ENCODE results near the gene CEP290.
"Not testable (repeated sequence)": the region's sequence is repeated elsewhere in the genome, so short reads cannot be mapped to it uniquely, and the experiment has no call there.

The CEP290 gene

DNA sequence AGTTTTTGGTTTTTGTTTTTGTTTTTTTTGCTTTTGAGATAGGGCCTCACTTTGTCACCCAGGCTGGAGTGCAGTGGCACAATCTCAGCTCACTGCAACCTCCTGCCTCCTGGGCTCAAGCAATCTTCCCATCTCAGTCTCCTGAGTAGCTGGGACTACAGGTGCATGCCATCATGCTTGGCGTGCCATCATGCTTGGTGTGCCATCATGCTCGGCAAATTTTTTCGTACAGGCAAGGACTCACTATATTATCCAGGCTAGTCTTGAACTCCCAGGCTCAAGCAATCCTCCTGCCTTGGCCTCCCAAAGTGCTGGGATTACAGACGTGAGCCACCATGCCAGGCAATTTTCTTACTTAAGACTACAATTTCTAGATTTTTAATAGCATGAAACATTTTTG, 2.2 kb downstream of the CEP290 start:
- DNase-seq = not testable (repeated sequence)

DNA sequence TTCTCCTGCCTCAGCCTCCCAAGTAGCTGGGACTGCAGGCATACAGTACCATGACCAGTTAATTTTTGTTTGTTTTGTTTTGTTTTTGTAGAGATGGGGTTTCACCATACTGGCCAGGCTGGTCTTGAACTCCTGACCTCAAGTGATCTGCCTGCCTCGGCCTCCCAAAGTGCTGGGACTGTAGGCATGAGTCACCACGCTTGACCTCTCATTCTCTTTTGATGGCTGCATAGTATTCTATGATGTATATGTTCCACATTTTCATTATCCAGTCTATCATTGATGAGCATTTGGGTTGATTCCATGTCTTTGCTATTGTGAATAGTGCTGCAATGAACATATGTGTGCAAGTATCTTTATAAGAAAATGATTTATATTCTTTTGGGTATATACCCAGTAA, 8.7 kb downstream of the CEP290 start:
- DNase-seq = not testable (repeated sequence)

DNA sequence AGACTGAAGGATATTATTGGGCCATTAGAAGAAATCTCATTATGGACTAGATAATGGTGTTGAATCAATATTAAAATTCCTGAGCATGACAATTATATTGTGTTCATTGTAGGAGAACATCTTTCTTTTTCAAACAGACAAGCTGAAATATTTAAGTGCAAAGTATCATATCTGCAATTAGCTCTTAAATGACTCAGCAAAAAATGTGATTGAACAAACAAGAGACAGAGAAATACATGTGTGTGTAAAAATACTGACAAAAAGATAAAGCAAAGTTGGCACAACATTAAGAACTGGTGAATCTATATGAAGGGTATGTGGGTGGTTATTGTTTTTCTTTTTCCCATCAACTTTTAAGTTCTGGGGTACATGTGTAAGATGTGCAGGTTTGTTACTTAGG, 9.5 kb downstream of the CEP290 start:
- no peak for DNase-seq

DNA sequence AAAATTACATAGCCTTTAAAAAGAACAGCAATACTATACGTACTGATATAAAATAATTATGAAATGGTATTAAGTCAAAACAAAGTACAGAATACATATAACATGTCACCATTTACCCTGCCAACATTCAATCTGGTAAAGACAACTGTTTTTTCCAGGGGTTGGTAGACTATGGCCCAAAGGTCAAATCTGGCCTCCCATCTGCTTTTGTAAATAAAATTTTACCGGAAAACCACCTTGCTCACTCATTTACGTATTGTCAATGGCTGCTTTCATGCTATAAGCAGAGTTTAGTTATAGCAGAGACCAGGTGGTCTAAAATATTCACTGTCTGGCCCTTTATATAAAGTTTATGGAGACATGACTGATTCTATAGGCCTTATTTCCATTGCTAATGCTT, 14.0 kb downstream of the CEP290 start:
- DNase-seq = no peak

DNA sequence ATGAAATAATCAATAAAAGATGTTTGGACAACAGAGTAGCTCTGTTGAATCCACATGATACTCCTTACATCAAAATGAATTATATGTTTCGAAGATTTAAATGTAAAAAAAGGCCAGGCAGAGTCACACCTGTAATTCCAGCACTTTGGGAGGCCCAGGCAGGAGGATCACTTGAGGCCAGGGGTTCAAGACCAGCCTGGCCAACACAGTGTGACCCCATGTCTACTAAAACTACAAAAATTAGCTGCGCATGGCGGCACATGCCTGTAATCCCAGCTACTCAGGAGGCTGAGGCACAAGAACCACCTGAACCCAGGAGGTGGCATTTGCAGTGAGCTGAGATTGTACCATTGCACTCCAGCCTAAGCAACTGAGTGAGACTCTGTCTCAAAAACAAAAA, 14.8 kb downstream of the CEP290 start:
- no peak for DNase-seq

DNA sequence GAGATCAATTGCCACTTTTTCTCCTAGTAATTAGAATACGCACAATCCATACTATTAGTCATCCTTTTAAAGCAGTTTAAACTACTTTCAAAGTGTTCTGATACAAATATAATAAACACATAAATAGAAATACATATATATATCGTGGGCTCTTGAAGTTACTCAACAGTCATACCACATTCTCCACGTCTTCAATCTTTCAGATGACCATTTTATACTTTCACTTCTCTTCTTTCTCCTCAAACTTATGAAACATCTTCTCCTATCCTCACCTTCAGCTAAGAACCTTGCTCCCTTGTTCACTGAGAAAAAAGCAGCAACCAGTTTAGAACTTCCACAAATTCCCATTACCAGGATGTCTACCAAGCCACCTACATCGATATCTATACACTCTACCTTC, 19.2 kb downstream of the CEP290 start:
- DNase-seq = no peak

DNA sequence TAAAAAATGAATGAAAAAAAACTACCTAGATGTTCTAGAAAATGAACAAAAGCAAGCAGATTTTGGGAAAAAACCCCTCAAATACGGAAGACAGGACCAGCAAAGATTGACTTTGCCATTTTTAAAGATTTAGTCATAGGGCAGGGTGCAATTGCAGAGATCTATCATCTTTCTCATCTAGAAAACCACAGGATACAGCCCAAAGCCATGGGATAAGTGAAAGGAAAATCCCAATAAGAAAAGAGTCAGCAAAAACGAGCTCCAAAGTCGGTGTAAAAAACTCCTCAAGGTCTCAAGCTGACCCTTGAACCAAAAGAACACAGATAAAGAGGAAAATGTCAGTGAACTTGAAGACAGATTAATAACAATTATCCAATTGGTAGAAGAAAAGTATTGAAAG, 28.0 kb downstream of the CEP290 start:
- no peak for DNase-seq

DNA sequence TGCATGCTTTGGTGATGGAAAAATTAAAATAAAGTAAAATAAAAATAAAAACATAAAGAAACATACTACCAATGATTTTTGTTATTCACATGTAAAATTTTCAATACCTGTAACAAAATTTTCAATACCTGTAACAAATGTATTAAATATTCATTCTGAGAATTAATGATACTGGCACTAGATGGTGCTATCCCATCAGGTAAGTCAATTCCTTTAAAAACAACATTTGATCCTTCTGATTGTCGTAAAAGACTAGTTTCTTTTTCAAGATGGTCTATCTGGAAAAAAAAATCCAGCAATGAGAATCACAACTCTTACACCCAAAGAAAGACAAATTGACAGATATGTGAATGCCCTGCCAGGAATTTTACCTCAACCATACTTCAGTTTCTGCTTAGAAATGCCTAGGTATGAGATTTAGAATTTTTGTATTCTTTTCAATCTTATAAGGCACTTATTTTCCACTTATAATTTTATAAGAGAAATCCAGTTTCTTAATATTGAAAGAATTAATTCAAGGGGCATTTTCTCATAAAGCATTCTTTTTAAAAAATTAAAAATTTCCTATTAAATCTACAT, 30.7 kb downstream of the CEP290 start:
- DNase-seq = no peak

DNA sequence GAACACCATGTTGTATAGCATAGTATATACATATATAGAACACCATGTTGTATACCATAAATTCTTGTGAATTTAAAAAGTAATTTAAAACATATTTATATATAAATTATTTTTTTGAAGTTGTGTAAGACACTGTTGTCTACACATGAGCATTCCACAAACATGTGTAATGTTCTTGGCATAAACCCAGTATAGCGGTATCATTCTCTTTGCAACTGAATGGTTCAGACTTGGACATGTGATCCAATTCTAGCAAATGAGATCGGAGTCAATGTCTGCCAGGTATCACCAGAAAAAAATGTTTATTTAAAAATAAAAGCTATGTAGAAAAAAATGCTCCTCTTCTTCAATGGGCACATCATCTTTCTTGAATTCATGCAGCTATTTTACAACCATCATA, 33.9 kb downstream of the CEP290 start:
- no peak for DNase-seq

DNA sequence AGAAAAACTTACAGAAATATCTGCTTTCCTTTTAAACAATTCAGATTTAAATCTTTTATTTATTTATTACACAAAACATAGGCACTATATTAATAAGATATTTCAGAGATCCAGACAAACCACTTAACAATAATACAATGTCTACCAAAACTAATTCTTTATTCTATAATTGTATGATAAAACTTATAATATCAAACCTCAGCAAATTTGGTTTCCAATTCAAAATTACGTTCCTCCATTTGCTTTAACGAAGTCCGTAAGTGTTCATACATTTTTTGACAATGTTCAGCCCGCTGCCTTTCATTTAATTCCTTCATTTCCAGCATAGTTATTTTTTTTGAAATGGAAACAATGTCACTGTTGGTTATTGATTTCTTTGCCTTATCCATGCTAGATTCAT, 48.3 kb downstream of the CEP290 start:
- DNase-seq = no peak

DNA sequence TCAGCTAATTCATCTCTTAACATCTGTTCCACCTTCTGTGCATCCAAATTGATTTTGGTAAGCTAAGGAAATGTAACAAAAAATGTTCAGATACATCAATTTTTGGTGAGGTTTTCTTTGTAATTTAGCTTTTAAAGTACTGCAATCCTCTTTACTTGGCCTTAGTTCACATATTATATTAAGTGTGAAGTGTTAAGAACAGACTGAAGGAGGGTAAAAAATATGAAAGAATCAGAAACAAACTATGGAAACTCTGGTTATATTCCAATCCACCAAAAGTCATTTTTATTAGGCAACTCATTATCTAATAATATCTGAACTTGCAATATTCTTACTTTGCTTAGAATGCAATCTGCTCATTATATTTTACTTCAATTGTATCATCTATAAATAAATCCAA, 49.1 kb downstream of the CEP290 start:
- no peak for DNase-seq

DNA sequence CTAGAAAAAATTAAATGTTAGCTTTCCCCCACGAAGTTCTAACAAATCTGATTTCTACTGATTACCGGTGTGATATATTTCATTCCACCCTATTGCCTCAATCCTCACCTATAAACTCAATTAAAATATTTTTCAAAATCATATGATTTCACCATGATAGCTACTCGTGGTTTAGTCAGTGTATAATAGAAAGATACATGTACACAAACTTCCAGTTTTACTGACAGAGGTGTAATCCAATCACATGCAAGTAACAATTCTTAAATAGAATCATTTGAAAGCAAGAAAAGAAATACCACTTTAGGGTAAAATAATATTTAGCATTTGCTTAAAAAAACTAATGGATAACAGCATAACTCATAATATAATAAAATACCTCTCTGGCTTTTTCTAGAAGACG, 57.7 kb downstream of the CEP290 start:
- DNase-seq = no peak

DNA sequence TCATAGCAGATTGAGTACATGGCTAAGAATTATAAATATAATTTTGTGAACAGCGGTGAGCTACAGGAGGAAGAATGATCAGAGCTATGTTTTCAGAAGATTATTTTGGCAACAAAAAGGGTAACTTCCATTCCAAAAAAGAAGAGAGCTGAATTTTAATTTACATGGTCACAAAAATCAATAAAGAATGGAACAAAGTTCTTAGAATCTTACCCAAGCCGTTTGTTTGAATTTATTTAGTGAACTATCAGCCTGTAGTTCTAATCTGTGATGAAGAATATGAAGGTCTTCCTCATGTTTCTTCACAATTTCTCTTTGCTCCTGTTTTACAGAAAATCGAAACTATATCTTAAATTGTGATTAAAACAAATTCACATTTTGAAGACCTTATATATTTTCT, 58.3 kb downstream of the CEP290 start:
- DNase-seq = no peak

DNA sequence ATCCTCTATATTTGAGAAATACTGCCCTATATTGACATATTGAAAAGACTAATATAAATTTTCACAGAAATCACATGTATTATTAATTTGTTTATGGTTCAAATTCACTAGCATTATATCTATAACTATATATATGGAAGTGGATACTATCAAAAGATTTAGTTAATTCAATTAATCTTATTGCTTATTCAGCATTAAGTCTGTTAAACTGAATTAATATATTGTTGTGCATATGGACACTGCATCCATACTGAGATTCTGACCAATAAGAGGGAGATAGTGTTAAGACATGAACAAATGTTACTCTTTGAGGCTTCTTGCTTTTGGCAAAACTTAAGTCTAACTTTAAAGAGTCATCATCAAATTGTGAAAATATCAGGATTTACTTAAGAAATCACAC, 60.6 kb downstream of the CEP290 start:
- DNase-seq = no peak

DNA sequence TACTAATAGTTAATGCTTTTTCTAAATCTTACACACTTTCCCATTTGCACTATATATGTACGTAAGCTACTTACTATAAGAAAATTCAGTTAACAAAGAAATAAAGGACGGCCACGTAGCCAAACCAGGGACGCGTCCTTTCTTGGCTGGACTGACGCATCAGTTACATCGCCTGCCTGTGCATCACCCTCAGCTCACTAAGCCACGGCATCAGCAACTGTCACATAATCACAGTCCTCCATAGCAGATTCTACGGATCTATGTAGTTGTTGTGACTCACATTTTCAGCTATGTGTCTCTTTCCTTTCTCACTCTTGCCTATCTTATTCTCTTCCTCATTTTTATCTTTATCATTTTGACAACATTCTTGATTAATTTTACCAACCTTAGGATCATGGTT, 74.6 kb downstream of the CEP290 start:
- no peak for DNase-seq

DNA sequence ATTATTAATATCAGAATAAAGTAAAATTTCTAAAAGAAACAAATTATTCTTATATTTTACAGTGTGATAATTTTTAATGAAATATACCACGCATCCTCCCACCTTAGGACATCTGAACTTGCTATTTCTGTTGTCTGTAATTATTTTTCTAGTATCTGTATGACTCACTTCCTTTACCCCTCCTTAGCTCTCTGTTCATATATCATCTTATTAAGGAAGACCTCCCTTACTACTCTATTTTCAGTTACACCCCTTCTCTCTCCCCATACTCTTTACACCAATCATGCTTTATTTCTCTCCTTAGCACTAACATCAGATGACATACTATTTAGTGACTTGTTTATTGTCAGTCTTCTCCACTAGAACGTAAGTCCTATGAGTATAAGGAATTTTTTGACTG, 78.5 kb downstream of the CEP290 start:
- DNase-seq = no peak

DNA sequence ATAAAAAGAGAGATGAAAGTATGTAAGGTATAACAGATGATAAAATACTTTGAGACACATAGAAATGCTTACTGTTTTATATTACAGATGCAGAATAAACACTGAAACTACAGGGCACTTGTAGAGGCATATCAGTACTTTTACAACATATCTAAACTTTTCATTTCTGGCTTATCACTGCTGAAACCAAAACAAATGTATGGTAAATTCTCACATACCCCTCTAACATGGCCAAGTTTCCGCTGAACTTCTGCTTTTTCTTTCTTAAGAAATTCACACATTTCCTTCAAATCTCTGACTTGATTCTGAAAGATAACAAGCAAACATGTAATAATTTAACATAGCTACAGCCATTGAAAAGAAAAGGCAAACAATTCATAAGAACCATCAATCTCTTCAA, 79.4 kb downstream of the CEP290 start:
- DNase-seq = no peak

DNA sequence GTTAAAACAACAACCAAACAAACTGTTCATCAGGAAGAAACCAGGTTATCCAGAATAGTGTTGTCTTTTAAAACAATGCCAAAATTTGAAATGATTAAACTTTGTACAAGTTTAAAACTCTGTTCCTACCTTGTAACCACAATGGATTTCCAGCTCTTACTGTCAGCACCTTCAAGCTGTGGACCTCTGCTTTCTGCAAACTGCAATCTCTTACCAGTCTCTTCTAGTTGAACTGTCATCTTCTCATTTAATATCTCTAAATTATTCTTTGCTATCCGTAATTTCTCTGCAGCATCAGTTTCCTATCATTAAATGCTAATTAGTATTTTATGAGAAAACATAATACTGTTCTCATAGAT, 83.2 kb downstream of the CEP290 start:
- DNase-seq = no peak

DNA sequence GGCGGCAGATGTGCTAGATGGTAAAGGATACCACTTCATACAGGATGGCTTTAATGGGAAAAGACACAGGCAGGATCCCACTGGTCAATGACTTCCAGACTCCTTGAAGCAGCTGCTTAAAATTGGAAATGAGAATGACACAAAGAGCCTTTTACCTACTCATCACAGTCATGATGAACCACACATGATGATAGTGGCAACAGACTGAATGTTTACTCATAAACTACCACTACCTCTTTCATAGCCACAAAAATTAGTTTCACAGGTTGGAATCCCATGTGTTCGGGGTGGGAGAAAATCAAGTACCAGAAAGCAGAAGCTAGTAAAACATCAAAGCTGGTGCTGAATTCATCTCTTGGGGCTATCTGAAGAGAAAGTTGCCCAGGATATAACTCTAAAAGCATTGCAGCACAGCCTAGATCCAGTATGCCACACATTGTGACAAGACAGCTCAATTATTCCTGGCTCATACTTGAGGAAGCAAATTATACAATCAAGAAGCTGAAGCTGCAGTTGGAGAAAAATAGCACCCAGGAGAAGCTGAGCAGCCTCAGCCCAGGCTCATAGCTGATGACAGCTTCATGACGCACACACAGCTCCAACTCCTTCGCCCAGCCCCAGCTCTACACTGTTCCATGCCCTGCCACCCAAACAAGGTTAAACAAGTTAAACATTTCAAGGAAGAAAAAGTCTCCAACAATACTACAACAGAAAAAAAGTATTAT, 83.7 kb downstream of the CEP290 start:
- no peak for DNase-seq

DNA sequence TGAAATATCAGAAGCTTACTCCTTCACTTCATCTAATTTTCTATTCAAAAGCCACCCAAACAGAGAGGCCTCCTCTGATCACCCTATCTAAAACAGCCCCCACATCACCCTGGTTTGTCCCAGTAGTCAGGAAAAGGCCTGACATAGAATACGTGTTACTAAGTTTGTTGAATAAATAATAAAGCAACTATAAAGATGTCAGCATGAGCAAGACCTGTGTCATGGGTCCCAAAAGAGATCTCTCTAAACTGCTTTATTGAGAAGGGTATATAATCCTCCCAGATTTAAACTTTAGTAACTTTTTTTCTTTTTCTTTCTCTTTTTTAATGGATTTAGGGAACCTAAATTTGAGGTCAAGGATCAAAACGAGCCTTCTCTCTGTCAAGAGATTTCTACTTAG, 85.3 kb downstream of the CEP290 start:
- DNase-seq = no peak

DNA sequence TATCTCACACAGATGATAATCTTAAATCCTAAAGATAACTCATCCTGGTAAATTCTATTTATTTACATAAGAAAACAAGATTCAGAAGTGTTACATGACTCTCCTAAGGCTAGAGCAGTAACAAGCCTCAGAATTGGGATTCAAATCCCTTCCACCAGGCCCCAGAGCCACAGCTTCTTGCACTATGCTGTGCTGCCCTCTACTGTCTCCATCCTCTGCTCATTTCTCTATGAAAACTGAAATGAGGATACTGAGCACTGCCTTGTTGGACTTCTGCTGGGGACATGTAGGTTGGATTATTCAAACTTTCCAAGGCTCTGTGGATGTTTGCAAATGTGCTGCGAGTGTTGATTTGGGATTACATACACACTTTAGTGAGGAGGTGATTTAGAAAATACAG, 89.2 kb downstream of the CEP290 start:
- no peak for DNase-seq

DNA sequence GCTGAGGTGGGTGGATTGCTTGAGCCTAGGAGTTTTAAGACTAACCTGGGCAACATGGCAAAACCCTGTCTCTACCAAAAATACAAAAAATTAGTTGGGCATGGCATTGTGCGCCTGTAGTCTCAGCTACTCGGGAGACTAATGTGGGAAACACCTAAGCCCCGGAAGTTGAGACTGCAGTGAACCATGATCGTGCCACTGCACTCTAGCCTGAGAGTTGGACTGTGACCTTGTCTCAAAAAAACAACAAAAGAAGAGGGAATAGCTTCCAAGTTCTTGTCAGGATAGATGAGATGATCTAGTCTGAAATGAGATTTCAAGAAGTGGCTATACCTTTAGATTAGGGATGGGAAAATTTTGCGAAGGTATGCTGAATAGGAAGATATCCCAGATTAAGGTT, 97.9 kb downstream of the CEP290 start:
- no peak for DNase-seq

DNA sequence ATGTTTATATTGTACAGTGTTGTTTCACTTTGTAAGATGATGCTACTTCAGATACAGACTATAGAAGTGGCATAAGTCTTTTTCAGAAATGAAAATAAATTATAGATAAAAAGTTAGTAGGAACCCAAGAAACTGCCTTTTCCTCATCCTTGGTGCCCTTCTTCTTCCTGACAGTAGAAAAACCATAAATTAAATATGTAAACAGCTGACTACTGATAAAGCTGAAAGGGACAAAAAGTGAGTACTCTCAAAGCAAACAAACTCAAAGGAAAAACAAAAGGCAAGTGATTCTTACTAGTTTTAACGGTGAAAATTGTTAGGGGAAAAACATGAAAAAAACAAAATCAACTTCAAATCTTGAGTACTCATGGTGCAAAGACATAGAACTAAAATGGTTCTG, 104.1 kb downstream of the CEP290 start:
- no peak for DNase-seq

DNA sequence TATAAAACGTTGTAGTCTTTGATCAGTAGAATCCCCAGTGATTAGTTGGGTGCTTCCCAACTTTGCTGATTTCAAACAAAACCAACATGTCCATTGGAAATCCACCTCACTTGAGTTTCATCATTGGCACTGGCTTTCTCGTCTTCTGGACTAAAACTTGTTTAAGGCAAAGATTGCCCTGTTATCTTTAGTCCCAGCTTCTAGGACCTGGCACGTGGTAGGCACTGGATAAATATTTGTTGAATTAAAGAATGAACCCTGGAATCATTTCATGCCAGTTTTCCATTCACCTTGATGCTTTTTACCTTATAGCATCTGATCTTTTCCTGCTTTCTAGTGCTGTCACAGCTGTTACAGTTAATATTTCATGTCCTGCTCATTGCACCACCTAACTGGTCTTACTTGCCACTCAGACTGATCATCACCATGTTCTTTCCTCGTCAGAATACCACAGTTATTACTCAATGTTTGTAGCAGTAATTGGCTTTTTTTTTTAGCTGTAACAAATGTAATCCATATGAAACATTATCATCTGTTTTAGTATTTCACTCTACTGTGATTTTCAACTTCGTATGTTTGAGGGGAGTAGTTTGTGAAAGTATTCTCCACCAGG, 105.4 kb downstream of the CEP290 start:
- DNase-seq = no peak

DNA sequence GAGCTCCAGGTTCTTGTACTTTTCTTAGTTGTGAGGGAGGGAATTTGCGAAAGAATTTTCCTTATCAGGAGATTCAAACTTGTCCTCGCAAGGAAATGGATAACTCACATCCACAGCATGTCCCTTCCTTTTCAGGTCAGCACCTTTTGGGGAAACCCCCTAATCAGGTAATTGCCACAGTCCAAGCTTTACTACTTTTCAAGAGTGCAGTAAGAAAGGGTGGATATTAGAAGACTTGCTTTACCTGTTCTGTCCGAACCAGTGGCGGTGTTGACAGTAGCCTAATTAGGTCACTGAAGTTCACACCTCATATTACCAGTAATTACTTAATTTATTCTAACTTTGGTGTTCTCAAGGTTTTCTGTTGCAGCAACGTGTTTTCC, 106.0 kb downstream of the CEP290 start:
- DNase-seq = no peak

Data from GDM1 (cell line).